ENCODE measurements around the gene NIN.

The NIN gene

GRCh38 chr14:50759800-50760543, 71.0 kb downstream of the NIN start:
- DNase-seq = no peak

DNA sequence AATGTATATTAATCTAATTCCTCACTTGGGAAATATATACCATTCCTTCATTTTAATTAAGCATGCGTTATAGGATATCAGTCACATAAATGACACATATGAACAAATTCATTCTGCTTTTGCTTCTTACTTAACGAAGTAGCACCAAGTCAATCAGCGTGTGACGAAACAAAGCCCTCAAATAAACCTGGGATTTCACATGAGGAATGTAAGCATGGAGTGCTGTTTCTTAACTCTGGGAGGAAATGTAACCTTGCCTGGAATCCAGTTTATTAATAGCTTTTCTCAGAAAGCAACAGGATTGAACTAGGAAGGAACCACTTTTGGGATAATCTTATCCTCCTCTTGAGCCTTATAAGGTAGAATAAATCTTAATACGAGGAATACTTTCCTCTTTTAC, 72.0 kb downstream of the NIN start:
- no peak for DNase-seq

- no peak for DNase-seq
These were observed 72.7 kb downstream of the NIN start for GRCh38 chr14:50758305-50758704.

- DNase-seq = no peak
These were observed 73.3 kb downstream of the NIN start for GRCh38 chr14:50757702-50758101.

DNA sequence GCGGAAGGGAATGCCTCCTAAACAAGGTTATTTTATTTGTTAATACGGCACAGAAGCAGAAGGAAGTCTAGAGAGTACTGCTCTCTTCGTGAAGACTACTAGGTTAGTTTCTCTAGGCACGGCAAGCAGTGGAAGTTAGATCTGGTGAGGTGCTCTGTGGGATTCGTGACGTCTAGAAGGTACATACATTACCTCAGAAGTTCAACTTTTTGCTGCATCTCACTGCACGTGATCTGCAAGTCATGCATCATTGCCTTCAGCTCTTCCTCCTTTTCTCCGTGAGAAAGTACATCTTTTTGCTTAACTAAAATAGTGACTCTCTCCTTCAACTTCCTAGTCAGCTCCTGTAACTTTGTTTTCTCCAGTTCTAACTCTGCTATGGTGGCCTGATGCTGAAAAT, 74.7 kb downstream of the NIN start:
- DNase-seq = peak; percentile 43

GRCh38 chr14:50750323-50750722, 80.6 kb downstream of the NIN start:
- DNase-seq = no peak

GRCh38 chr14:50745401-50746058, 85.4 kb downstream of the NIN start:
- no peak for DNase-seq

DNA sequence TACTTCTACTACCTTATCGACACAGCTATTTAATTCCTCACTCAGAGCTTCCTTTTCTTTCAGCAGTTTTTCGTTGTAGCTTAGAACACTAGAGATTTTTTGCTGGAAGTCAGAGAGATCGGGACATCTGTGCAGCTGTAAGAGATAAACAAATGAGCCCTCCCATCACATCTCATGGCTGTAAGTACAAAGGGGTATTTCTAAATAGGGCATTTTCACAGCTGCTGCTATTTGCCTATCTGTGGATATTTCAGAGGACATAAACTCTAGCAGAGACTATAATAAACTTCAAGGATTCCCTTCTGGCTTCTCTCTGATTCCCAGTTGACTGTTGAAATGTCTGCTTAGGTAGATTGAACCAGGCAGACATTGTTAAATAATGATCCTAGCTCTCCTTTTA, 86.7 kb downstream of the NIN start:
- DNase-seq = no peak

DNA sequence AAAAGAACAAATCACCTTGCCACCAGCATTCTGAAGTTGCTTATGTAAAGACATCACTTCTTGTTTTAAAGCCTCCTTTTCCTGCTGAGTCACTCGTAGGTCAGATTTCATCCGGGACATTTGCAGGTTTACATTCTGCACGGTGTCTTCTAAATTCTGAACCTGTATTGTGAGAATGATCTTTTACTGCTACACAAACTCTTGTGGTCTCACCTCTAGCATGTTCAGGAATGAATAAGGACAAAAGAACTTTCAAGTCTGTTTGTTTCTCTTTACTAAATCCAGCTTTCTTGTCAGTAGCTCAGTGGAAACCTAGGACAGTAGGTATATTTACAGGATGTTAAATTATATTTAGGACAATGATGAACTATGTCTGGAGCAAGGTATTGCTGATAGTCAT, 89.4 kb downstream of the NIN start:
- DNase-seq = no peak

- no peak for DNase-seq
These were observed 90.1 kb downstream of the NIN start for GRCh38 chr14:50740856-50741255.

- DNase-seq = no peak
These were observed 91.8 kb downstream of the NIN start for GRCh38 chr14:50739186-50739585.

DNA sequence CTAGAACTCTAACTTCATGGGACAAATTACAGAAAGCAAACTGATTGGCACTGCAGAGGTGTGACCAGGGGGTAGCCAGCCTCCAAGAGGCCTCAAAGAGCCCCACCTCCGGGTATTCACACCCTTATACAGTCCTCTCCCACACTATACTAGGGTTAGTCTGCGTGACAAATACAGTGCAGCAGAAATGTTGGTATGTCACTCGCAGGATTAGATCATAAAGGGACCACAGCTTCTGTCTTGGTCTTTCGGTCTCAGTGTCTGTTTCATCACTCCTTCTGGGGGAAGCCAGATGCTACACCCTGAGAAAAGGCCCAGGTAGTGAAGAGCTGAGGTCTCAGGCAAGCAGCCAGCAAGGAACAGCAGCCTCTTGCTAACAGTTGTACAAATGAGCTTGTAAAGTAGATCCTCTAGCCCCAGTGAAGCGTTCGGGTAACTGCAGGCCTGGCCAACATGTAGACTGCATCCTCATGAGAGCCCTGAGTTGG, 94.0 kb downstream of the NIN start:
- no peak for DNase-seq

DNA sequence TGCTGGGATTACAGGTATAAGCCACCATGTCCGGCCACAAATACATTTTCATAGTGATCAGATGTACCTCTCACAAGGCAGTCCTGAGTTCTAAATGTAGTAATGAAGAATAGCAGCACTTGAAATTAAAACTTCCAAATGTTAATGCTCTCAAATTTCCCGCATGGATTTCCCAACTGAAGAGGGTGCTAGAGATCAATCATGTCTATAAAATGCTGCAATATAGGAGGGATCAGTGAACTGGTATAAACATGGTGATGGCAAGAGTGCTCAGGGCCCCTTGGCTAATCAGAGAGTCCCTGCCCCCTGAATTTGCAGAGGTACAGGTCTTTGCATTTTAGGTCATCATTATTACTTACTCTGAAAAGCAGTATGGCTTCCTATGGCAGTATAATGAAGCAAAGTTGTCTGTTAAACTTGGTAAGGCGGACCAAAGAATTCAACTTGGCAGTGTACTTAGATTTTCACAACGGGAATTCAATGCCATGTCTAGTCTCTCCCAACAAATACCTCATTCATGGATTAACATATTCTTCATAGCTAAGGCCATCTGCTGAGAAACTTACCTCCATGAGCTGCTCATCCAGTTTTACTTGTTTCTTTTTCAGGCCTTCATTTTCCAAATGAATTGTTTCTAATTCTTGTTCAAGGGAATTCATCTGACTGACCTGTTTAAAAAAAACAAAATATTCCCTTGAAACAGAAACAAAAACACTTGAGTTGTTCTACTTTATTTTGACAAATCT, 95.8 kb downstream of the NIN start:
- no peak for DNase-seq

DNA sequence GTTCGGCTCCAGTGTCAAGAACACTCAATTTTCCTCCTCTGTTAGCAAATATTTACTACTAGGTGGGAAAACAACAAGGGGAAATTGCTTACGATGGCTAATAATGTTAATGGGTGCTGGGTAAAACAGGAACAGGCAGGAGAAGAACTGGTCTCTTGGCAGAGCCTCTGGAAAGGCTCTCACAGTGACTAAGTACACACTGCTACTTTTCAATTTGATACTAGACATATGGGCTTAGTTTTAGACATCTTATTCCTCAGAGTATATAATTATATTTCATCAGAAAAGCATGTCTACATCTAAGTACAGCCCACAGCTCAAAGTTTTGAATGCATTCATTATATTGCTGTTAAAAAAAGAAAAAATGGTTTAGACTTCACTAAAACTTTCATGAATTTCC, 97.5 kb downstream of the NIN start:
- DNase-seq = no peak

DNA sequence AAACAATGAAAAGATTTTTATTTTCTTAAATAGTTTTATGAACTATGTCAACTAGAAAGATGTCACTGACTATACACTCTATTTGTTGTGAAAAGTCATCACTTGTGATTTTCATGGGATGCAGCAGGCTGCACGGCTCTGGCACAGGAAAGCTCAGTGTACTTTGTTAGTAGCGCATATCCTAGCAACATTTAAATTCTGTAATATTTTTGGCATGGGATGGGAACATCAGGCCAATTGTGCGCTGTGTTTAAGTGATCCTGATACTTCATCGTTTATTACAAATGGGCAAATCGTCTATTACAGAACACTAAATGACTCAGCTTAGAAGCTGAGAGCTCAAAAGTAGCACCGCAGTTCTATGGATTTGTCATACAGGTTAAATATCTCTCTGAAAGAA, 102.1 kb downstream of the NIN start:
- no peak for DNase-seq

DNA sequence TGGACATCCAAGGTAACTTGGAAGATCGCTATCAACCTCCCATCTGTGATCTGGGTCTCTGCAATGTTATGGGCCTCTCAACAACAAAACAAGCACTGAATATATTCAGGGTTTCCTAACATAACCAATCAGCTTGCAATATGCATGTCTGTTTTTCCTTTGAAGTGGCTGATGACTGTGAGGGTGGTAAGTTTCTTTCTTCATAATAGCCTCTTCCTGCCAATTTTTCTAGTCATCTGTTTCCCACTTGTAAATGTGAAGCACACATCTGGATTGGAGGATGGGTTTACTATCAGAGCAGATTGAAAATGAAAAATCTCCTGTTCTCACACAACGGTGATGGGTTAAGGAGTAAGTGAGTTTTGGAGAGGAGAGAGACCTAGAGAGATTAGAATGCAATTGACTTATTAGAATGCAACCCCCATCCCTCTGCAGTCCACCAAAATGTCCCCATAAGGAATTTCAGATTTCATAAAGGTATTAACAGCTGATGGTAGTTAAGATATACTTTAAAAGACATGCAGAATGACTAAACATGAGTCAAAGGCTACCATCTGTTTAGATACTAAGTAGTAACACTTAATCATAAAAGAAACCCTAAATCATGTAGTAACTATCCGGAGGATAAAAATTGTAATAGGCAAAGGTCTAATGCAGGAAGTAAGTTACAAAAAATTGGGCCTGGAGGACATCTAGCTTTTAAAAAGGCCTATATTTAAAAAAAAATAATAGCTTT, 104.4 kb downstream of the NIN start:
- no peak for DNase-seq

GRCh38 chr14:50725761-50726160, 105.2 kb downstream of the NIN start:
- DNase-seq = peak; percentile 43

GRCh38 chr14:50719911-50720759, 110.8 kb downstream of the NIN start:
- no peak for DNase-seq

- DNase-seq = no peak
These were observed 112.0 kb downstream of the NIN start for GRCh38 chr14:50718949-50719348.

GRCh38 chr14:50717811-50718210, 113.2 kb downstream of the NIN start:
- no peak for DNase-seq

DNA sequence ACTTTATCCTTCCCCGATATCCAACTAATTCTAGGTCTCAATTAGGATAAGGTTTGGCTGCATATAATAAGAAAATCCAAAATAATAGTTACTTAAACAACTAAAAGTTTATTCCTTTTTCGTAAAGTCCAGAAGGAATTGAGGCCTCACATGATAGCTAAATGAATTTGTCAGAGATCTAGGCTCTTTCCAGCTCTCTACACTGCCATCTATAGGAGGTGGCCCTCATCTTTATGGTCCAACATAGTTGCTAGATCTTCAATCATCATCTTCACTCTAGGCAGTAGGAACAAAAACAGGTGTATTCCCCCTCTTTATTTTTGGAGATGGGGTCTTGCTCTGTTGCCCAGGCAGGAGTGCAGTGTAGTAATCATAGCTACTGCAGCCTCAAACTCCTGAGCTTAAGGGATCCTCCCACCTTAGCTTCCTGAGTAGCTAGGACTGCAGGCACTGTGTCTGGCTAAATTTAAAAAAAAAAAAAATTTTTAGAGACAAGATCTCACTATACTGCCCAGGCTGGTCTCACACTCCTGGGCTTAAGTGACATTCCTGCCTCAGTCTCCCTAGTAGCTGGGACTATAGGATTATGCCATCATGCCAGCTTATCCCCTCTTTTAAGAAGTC, 116.4 kb downstream of the NIN start:
- peak; percentile 41 for DNase-seq

DNA sequence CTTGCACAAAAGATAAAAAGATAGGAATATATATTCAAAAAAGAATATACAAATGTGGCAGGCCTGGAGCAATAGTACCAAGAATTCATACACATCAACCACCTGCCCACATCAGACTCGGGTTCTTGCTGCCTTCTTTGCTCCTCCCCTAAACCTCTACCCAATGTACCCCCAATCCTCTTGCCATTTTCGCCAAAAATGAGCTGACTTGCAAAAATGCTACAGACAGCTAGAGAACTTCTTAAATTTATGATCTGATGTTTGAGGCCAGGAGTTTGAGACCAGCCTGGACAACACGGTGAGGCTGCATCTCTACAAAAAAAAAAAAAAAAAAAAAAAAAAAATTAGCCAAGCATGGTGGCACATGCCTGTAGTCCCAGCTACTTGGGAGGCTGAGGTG, 119.9 kb downstream of the NIN start:
- DNase-seq = no peak
